GM13977 (cell line): ENCODE results near the gene RNF130.
A peak's percentile ranks its signal among the peaks of the same experiment; 100 is the strongest.
"Not testable (repeated sequence)": the region's sequence is repeated elsewhere in the genome, so short reads cannot be mapped to it uniquely, and the experiment has no call there.

Experiments
- DNase-seq: peaks from one replicate; pipeline ENCODE4 v3.0.0; 2012; ENCODE audit warnings: low spot score
- in situ Hi-C: fragments of 300-500 bp; cut with MboI; formaldehyde crosslinking; loops from one replicate; pipeline ENCODE4 v1.12.0; 2022; ENCODE audit warnings: low sequenced_read_pairs, low pct_unique_long_range_greater_than_20kb, mixed read lengths, inconsistent platforms; ENCODE audit not compliant: unreplicated experiment
- TF ChIP-seq, protein P1 (sequence below): IDR thresholded peaks from 2 replicates; pipeline ENCODE4 v1.5.1; 2012; ENCODE audit warnings: mild to moderate bottlenecking, control low read depth; ENCODE audit not compliant: insufficient read depth; ENCODE audit errors: extremely low read depth, missing control alignments

The RNF130 gene

GRCh38 chr5:180001742-180002141 is 69.8 kb downstream of the RNF130 start:
- DNase-seq = no peak
- TF ChIP-seq, protein P1, sequence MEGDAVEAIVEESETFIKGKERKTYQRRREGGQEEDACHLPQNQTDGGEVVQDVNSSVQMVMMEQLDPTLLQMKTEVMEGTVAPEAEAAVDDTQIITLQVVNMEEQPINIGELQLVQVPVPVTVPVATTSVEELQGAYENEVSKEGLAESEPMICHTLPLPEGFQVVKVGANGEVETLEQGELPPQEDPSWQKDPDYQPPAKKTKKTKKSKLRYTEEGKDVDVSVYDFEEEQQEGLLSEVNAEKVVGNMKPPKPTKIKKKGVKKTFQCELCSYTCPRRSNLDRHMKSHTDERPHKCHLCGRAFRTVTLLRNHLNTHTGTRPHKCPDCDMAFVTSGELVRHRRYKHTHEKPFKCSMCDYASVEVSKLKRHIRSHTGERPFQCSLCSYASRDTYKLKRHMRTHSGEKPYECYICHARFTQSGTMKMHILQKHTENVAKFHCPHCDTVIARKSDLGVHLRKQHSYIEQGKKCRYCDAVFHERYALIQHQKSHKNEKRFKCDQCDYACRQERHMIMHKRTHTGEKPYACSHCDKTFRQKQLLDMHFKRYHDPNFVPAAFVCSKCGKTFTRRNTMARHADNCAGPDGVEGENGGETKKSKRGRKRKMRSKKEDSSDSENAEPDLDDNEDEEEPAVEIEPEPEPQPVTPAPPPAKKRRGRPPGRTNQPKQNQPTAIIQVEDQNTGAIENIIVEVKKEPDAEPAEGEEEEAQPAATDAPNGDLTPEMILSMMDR = no peak
- in situ Hi-C loops = no loop called here

DNA sequence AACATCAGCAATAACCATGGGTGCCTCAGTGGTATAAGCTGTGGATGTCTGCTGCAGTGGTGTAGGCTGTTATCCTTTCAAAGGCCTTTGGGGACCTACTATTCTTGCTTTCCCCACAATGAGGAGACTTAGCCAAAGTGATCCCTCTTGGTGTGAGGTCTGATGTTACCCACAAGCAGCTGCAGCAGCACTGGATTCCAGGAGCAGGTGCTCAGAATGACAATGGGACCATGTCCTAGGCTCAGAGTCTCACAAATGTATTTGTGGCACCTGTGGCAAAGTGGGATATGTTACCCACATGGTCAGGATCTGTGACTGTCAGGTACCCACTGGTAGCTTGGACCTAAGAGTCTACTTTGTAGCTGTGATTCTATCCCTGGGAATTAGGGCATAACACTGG is 70.4 kb downstream of the RNF130 start:
- TF ChIP-seq, protein P1 = no peak
- DNase-seq = no peak
- in situ Hi-C loops = no loop called here

- in situ Hi-C loops = no loop called here
- TF ChIP-seq, protein P1 = no peak
- DNase-seq = no peak
Measured at GRCh38 chr5:179998485-179998884, 73.1 kb downstream of the RNF130 start.

- DNase-seq = no peak
- in situ Hi-C loops = no loop called here
Measured at GRCh38 chr5:179994583-179995323, 76.8 kb downstream of the RNF130 start.

DNA sequence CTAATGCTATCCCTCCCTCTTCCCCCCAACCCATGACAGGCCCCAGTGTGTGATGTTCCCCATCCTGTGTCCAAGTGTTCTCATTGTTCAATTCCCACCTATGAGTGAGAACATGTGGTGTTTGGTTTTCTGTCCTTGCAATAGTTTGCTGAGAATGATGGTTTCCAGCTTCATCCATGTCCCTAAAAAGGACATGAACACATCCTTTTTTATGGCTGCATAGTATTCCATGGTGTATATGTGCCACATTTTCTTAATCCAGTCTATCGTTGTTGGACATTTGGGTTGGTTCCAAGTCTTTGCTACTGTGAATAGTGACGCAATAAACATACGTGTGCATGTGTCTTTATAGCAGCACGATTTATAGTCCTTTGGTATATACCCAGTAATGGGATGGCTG is 78.7 kb downstream of the RNF130 start:
- in situ Hi-C loops, DNase-seq: not testable (repeated sequence)

More at GRCh38 chr5:179994583-179995323, 76.8 kb downstream of the RNF130 start:
- TF ChIP-seq, protein P1 = no peak

- no peak for DNase-seq
- TF ChIP-seq, protein P1 = no peak
- in situ Hi-C loops = no loop called here
Measured at GRCh38 chr5:179991106-179991505, 80.5 kb downstream of the RNF130 start.

DNA sequence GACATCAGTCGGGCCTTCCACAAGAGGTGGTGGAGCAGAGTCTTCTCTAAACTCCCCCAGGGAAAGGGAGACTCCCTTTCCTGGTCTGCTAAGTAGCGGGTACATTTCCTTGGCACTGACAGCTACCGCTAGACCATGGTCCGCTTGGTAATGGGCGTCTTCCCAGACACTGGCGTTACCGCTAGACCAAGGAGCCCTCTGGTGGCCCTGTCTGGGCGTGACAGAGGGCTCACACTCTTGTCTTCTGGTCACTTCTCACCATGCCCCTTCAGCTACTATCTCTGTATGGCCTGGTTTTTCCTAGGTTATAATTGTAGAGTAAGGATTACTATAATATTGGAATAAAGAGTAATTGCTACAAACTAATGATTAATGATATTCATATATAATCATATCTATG is 81.0 kb downstream of the RNF130 start:
- DNase-seq, in situ Hi-C loops: not testable (repeated sequence)
- TF ChIP-seq, protein P1 = peak; percentile 18
